GM21529 (cell line): ENCODE measurements around the gene CADM1.

ENCODE experiments used
- ATAC-seq: cut with Tn5 transposase; IDR thresholded peaks from one replicate; pipeline ENCODE4 v1.9.1; 2021; ENCODE audit not compliant: unreplicated experiment

CADM1 gene

GRCh38 chr11:115190196-115190595, 314.0 kb downstream of the CADM1 start:
- no peak for ATAC-seq

- ATAC-seq: no peak
Measured at GRCh38 chr11:115188898-115189278, 315.3 kb downstream of the CADM1 start.

GRCh38 chr11:115188188-115188897, 315.9 kb downstream of the CADM1 start:
- ATAC-seq: no peak

GRCh38 chr11:115185931-115186330, 318.3 kb downstream of the CADM1 start:
- no peak for ATAC-seq

- no peak for ATAC-seq
Measured at GRCh38 chr11:115185507-115185906, 318.7 kb downstream of the CADM1 start.

- ATAC-seq: no peak
Measured at GRCh38 chr11:115184901-115185300, 319.3 kb downstream of the CADM1 start.

GRCh38 chr11:115183830-115184229, 320.4 kb downstream of the CADM1 start:
- ATAC-seq: no peak

- no peak for ATAC-seq
Measured at GRCh38 chr11:115183136-115183535, 321.1 kb downstream of the CADM1 start.

GRCh38 chr11:115182282-115182955, 321.8 kb downstream of the CADM1 start:
- no peak for ATAC-seq

GRCh38 chr11:115181538-115181937, 322.7 kb downstream of the CADM1 start:
- no peak for ATAC-seq

- no peak for ATAC-seq
Measured at GRCh38 chr11:115180272-115180671, 323.9 kb downstream of the CADM1 start.

GRCh38 chr11:115179636-115180035, 324.6 kb downstream of the CADM1 start:
- ATAC-seq: no peak

GRCh38 chr11:115178705-115179104, 325.5 kb downstream of the CADM1 start:
- ATAC-seq: no peak

GRCh38 chr11:115173136-115173535, 331.1 kb downstream of the CADM1 start:
- ATAC-seq: no peak

GRCh38 chr11:115170133-115170815, 333.9 kb downstream of the CADM1 start:
- no peak for ATAC-seq

GRCh38 chr11:115169251-115169650, 335.0 kb downstream of the CADM1 start:
- ATAC-seq: no peak

- ATAC-seq: no peak
Measured at GRCh38 chr11:115168686-115169085, 335.5 kb downstream of the CADM1 start.

- ATAC-seq: no peak
Measured at GRCh38 chr11:115168229-115168671, 336.0 kb downstream of the CADM1 start.

GRCh38 chr11:115167456-115167855, 336.8 kb downstream of the CADM1 start:
- no peak for ATAC-seq

- no peak for ATAC-seq
Measured at GRCh38 chr11:115166820-115167219, 337.4 kb downstream of the CADM1 start.

GRCh38 chr11:115164774-115165173, 339.4 kb downstream of the CADM1 start:
- no peak for ATAC-seq

GRCh38 chr11:115162919-115163318, 341.3 kb downstream of the CADM1 start:
- no peak for ATAC-seq
